WERI-Rb-1 (cell line): ENCODE results near the gene SELENOM.
"Not testable (repeated sequence)": the region's sequence is repeated elsewhere in the genome, so short reads cannot be mapped to it uniquely, and the experiment has no call there.

ENCODE experiments used
- DNase-seq: peaks from one replicate; pipeline ENCODE4 v3.0.0-alpha.2; 2020
- H3K27ac ChIP-seq: fragments of 250-450 bp; sonication (Bioruptor Pico); 2 replicates; pipeline ENCODE4 v1.5.1; 2020; ENCODE audit warnings: mild to moderate bottlenecking, moderate library complexity
- H3K27me3 ChIP-seq: fragments of 250-450 bp; sonication (Bioruptor Pico); 2 replicates; pipeline ENCODE4 v1.5.1; 2021; ENCODE audit warnings: mild to moderate bottlenecking, low read depth, moderate library complexity; ENCODE audit not compliant: insufficient read depth, severe bottlenecking
- H3K36me3 ChIP-seq: fragments of 250-450 bp; sonication (Bioruptor Pico); 2 replicates; pipeline ENCODE4 v1.5.1; 2020; ENCODE audit warnings: mild to moderate bottlenecking, moderate library complexity
- H3K4me3 ChIP-seq: 2 replicates; pipeline ENCODE4 v1.5.1; 2011; ENCODE audit warnings: low read depth, mild to moderate bottlenecking, control low read depth, low read length
- H3K9me3 ChIP-seq: fragments of 250-450 bp; sonication (Bioruptor Pico); 2 replicates; pipeline ENCODE4 v1.5.1; 2021; ENCODE audit warnings: mild to moderate bottlenecking, moderate library complexity; ENCODE audit not compliant: severe bottlenecking
- TF ChIP-seq, protein P1 (sequence below): IDR thresholded peaks from 2 replicates; pipeline ENCODE4 v1.5.1; 2011; ENCODE audit warnings: low read depth, mild to moderate bottlenecking, control low read depth, inconsistent platforms, low read length

SELENOM gene

GRCh38 chr22:31077681-31078080 lies 29.7 kb downstream of the SELENOM start:
- no peaks in the 10 kb centered on the region for H3K36me3 ChIP-seq
- H3K9me3 ChIP-seq, result no peaks in the 10 kb centered on the region
- DNase-seq, result no peak
- H3K4me3 ChIP-seq, result no peak overlapping the region
- no peak overlapping the region for H3K27ac ChIP-seq
- no peaks in the 10 kb centered on the region for H3K27me3 ChIP-seq
- TF ChIP-seq, protein P1, sequence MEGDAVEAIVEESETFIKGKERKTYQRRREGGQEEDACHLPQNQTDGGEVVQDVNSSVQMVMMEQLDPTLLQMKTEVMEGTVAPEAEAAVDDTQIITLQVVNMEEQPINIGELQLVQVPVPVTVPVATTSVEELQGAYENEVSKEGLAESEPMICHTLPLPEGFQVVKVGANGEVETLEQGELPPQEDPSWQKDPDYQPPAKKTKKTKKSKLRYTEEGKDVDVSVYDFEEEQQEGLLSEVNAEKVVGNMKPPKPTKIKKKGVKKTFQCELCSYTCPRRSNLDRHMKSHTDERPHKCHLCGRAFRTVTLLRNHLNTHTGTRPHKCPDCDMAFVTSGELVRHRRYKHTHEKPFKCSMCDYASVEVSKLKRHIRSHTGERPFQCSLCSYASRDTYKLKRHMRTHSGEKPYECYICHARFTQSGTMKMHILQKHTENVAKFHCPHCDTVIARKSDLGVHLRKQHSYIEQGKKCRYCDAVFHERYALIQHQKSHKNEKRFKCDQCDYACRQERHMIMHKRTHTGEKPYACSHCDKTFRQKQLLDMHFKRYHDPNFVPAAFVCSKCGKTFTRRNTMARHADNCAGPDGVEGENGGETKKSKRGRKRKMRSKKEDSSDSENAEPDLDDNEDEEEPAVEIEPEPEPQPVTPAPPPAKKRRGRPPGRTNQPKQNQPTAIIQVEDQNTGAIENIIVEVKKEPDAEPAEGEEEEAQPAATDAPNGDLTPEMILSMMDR, result no peak

DNA sequence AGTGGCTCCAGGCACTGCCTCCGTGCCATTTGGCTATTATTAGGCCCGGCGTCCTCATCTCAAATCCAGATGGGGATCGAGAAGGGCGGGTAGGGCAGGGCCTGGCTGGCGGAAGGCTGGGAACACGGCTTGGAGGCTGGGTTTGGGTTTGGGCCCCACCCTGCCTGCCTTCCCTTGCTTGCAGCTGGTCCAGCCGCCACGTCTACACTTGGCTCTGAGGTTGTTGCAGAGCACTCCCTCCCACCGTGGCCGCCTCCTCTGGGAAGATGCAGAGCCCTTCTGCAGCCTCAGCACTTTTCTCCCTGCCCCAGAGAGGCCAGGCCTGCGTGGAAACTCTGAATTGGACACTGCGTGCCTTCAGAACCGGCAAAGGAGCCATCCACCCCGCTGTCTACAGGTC lies 31.4 kb downstream of the SELENOM start:
- Histone ChIP-seq H3K4me3 (no peak overlapping the region), H3K9me3 (no peaks in the 10 kb centered on the region), H3K36me3 (no peaks in the 10 kb centered on the region), H3K27me3 (no peaks in the 10 kb centered on the region), H3K27ac (no peak overlapping the region)
- no peak for DNase-seq
- TF ChIP-seq, protein P1, result no peak

DNA sequence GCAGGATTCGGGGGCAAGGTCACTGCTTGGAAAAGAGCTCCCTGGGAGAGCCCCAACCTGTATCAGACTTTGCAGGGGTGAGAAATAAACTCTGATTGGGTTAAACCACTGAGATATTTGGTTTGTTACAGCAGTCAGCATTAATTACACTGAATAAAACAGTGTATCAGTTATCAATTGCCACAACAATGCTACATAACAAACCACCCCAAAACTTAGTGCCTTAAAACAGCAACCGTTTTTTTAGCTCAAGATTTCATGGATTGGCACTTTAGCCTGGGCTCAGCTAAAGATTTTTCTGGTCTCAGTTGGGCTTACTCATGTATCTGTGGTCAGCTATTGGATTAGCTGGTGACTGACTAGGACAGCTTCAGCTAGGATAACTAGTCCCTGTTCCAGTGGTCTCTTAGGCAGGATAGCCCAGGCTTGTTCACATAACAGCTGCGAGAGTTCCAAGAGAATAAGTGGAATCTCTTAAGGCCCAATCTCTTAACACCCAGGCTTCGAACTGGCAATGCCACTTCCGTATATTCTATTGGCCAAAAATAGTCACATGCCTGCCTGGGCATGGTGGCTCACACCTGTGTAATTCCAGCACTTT lies 33.7 kb downstream of the SELENOM start:
- DNase-seq, H3K9me3 ChIP-seq, H3K4me3 ChIP-seq, H3K27me3 ChIP-seq, H3K27ac ChIP-seq, H3K36me3 ChIP-seq: not testable (repeated sequence)

GRCh38 chr22:31073125-31073524 lies 34.2 kb downstream of the SELENOM start:
- H3K36me3 ChIP-seq, H3K27me3 ChIP-seq, H3K27ac ChIP-seq, H3K9me3 ChIP-seq, H3K4me3 ChIP-seq, DNase-seq: not testable (repeated sequence)

DNA sequence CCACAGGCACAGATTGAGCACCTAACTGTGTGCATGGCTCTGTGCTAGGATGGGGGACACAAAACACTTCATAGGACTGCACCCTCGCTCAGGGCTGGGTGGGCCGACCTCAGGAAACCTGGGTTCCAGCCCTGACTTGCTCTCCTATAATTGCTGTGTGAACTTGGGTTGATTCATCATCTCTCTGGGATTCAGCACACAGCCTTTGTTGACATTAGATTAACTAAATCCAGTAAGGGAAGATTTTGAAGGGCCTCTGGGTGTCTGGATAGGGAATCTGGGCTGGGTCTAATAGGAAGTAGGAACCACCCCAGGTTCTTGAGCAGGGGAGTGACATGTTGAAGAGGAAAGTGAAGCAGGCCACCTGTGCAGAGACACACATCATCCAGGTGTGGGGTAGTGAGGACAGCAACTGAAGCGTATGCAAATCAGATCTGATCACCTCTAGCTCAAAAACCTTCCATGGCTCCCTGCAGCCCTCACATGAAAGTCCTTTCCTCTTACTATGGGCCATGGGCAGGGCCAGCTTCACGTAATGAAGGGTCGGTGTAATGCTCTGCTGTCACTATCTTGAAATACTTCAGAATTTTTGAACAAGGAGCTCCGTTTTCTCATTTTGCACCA lies 37.6 kb downstream of the SELENOM start:
- DNase-seq, H3K36me3 ChIP-seq, H3K27ac ChIP-seq, H3K9me3 ChIP-seq, H3K27me3 ChIP-seq, H3K4me3 ChIP-seq: not testable (repeated sequence)

DNA sequence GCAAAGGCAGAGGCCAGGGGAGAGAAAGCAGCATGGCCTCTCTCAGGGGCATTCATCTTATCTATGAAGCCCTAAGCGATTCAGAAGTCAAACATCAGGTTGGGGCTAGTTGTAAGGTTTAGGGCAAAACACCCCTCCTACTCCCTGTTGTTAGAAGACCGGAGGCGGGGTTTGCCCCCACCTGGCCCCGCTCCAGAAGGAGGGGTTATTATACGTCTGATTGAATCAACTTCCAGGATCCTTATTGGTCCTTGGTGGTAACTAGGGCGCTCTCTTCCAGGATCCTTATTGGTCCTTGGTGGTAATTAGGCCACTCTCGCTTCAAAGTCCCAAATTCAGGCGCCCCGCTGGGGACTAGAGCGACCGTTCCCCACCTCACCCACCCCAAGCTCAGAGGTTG lies 38.4 kb downstream of the SELENOM start:
- Histone ChIP-seq H3K27me3 (no peaks in the 10 kb centered on the region), H3K9me3 (no peaks in the 10 kb centered on the region), H3K27ac (no peak overlapping the region), H3K36me3 (no peaks in the 10 kb centered on the region), H3K4me3 (no peak overlapping the region)
- no peak for DNase-seq
- TF ChIP-seq, protein P1, result no peak

DNA sequence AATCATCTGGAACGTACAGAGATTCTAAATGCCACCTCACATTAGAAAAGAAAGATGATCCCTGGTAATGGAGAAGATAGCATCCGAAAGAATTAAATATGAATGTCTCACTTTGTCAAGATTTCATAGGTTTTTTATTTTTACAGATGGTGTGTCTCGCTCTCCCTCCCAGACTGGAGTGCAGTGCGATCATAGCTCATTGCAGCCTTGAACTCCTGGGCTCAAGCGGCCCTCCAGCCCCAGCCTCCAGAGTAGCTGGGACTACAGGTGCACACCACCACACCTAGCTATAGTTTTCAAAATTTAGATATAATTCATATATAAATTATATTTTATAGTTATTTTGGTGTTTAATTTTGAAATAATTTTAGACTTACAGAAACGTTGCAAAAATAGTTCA lies 43.0 kb downstream of the SELENOM start:
- TF ChIP-seq, protein P1, result no peak
- Histone ChIP-seq H3K36me3 (no peaks in the 10 kb centered on the region), H3K27ac (no peak overlapping the region), H3K9me3 (no peaks in the 10 kb centered on the region), H3K4me3 (no peak overlapping the region), H3K27me3 (no peaks in the 10 kb centered on the region)
- no peak for DNase-seq
